PC-9 (cell line): ENCODE measurements around the gene KDM4B. TPM values are rescaled to one million over a fixed set of nuclear protein-coding genes. Genes with fewer than 3 reads are reported as not detected.

Experiments used
- BruUV-seq: library from RNA; stranded (reverse); fragments of 400-500 nt; replicated peaks from 2 replicates; lab custom pipeline; 2021; lab: Mats Ljungman, UMichigan
- CTCF ChIA-PET: fragments of 300-600 bp; sonication (Branson Sonifier 250); formaldehyde crosslinking; loops from one replicate; lab custom pipeline; 2022; ENCODE audit warnings: antibody characterized with exemption; lab: Charles Lee
- POLR2A ChIA-PET: fragments of 300-600 bp; sonication (Branson Sonifier 250); formaldehyde crosslinking; loops from one replicate; lab custom pipeline; 2022; ENCODE audit warnings: antibody characterized with exemption; ENCODE audit not compliant: unreplicated experiment; lab: Charles Lee
- DNase-seq, 2 experiments: peaks; one replicate each; pipeline versions ENCODE4 v3.0.0 to v3.0.0-alpha.2; 2015 to 2022; ENCODE audit warnings: mixed read lengths in 1 of 2
- H2AFZ ChIP-seq: fragments of 200-600 bp; sonication (generic); 2 replicates; pipeline ENCODE4 v1.8.1; 2017; ENCODE audit warnings: antibody characterized with exemption
- H3F3A ChIP-seq: fragments of 200-600 bp; sonication (generic); 2 replicates; pipeline ENCODE4 v1.8.1; 2017; ENCODE audit warnings: antibody characterized with exemption, mild to moderate bottlenecking, low read depth; ENCODE audit not compliant: insufficient read depth
- H3K27ac ChIP-seq: fragments of 200-600 bp; sonication (generic); 2 replicates; pipeline ENCODE4 v1.6.1; 2016; ENCODE audit warnings: mixed run types
- H3K27me3 ChIP-seq: fragments of 200-600 bp; sonication (generic); 2 replicates; pipeline ENCODE4 v1.6.1; 2016; ENCODE audit warnings: low read depth, mixed run types; ENCODE audit not compliant: insufficient read depth
- H3K36me3 ChIP-seq: fragments of 200-600 bp; sonication (generic); 2 replicates; pipeline ENCODE4 v1.6.1; 2016; ENCODE audit warnings: low read depth, mixed run types
- H3K4me1 ChIP-seq: fragments of 200-600 bp; sonication (generic); replicated peaks from 2 replicates; pipeline ENCODE4 v1.6.1; 2016; ENCODE audit warnings: mixed run types; ENCODE audit not compliant: insufficient read depth
- H3K4me2 ChIP-seq: fragments of 200-600 bp; sonication (generic); 2 replicates; pipeline ENCODE4 v1.6.1; 2017; ENCODE audit warnings: mixed run types
- H3K4me3 ChIP-seq: fragments of 200-600 bp; sonication (generic); 2 replicates; pipeline ENCODE4 v1.6.1; 2016; ENCODE audit warnings: mixed run types
- H3K79me2 ChIP-seq: fragments of 200-600 bp; sonication (generic); 2 replicates; pipeline ENCODE4 v1.6.1; 2017; ENCODE audit warnings: low read depth, mixed run types
- H3K9me2 ChIP-seq: fragments of 200-600 bp; sonication (generic); 2 replicates; pipeline ENCODE4 v1.8.1; 2017; ENCODE audit warnings: mild to moderate bottlenecking; ENCODE audit not compliant: insufficient read depth
- H3K9me3 ChIP-seq: fragments of 200-600 bp; sonication (generic); 2 replicates; pipeline ENCODE4 v1.8.1; 2016; ENCODE audit warnings: low read depth; ENCODE audit not compliant: insufficient read depth
- H4K20me1 ChIP-seq: fragments of 200-600 bp; sonication (generic); 2 replicates; pipeline ENCODE4 v1.8.1; 2017; ENCODE audit not compliant: insufficient read depth
- CTCF ChIP-seq: fragments of 200-600 bp; sonication (generic); conservative IDR thresholded peaks from 2 replicates; pipeline ENCODE4 v1.6.1; 2017; ENCODE audit warnings: mixed run types, antibody characterized with exemption, mild to moderate bottlenecking, moderate library complexity
- EZH2 ChIP-seq: fragments of 200-600 bp; sonication (generic); IDR thresholded peaks from 2 replicates; pipeline ENCODE4 v1.8.0; 2017; ENCODE audit warnings: antibody characterized with exemption, low read depth
- intact Hi-C: fragments of 100-400 bp; cut with micrococcal nuclease; formaldehyde crosslinking; loops from one replicate; pipeline ENCODE4 v1.10.0; 2022; ENCODE audit not compliant: unreplicated experiment
- total RNA-seq: library from RNA; stranded (reverse); gene quantifications from 2 replicates; pipeline ENCODE4 v1.2.3, GENCODE V29; 2021

The KDM4B gene
- total RNA-seq, 1 experiment from 2014 or later = 19.5 TPM

GRCh38 chr19:5189318-5189607 lies 220.3 kb downstream of the KDM4B start:
- Histone ChIP-seq H3K9me3 (no peaks in the 10 kb centered on the region), H3K27me3 (no peaks in the 10 kb centered on the region), H3K9me2 (no peaks in the 10 kb centered on the region), H3K4me1 (no peaks in the 10 kb centered on the region), H3K4me2 (no peak overlapping the region), H2AFZ (no peak overlapping the region), H3K27ac (no peak overlapping the region), H3F3A (no peaks in the 10 kb centered on the region), H4K20me1 (no peaks in the 10 kb centered on the region), H3K36me3 (no peaks in the 10 kb centered on the region), H3K4me3 (no peak overlapping the region), H3K79me2 (no peaks in the 10 kb centered on the region)
- POLR2A ChIA-PET = no interaction called here
- no peak for DNase-seq
- intact Hi-C loops = no loop called here
- TF ChIP-seq EZH2 (no peak), CTCF (no peak)
- CTCF ChIA-PET = no interaction called here
- BruUV-seq = no TSS peak

DNA sequence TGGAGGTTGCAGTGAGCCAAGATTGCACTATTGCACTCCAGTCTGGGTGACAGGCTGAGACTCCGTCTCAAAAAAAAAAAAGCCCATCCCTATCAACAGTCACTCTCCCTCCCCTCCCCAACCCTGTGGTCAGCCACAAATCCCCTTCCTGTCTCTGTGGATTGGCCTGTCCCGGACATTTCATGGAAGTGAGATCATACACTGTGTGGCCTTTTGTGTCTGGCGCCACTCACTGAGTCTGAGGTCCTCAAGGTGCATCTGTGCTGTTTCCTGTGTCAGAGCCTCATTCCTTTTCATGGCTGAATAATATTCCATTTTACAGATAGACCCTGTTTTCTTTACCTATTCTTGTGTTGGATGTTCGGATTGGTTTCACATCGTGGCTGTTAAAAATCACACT lies 222.2 kb downstream of the KDM4B start:
- CTCF ChIA-PET = no interaction called here
- intact Hi-C loops = no loop called here
- H3K36me3 ChIP-seq = no peaks in the 10 kb centered on the region

DNA sequence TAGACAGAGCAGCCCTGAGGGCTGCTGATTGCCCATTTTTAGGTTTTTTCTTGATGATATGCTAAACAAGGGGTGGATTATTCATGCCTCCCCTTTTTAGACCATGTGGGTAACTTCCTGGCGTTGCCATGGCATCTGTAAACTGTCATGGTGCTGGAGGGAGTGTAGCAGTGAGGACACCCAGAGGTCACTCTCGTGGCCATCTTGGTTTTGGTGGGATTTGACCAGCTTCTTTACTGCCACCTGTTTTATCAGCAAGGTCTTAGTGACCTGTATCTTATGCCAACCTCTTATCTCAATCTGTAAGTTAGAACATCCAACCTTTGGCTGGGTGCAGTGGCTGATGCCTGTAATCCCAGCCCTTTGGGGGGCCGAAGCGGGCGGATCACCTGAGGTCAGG lies 223.7 kb downstream of the KDM4B start:
- Histone ChIP-seq H3K9me2 (no peaks in the 10 kb centered on the region), H3K36me3 (no peaks in the 10 kb centered on the region), H3K27ac (no peak overlapping the region), H3F3A (no peaks in the 10 kb centered on the region), H3K4me2 (no peak overlapping the region), H3K9me3 (no peaks in the 10 kb centered on the region), H3K4me3 (no peak overlapping the region), H3K27me3 (no peaks in the 10 kb centered on the region), H2AFZ (no peak overlapping the region), H4K20me1 (no peaks in the 10 kb centered on the region), H3K79me2 (no peaks in the 10 kb centered on the region), H3K4me1 (no peaks in the 10 kb centered on the region)
- CTCF ChIA-PET = no interaction called here
- TF ChIP-seq EZH2 (no peak), CTCF (no peak)
- intact Hi-C loops = no loop called here
- POLR2A ChIA-PET = no interaction called here
- DNase-seq = no peak
- BruUV-seq = no TSS peak

More for the DNA sequence above, 222.2 kb downstream of the KDM4B start:
- H3K4me1 ChIP-seq = no peaks in the 10 kb centered on the region
- no peak overlapping the region for H3K4me2 ChIP-seq
- no TSS peak for BruUV-seq
- no peak overlapping the region for H3K4me3 ChIP-seq
- DNase-seq = peak in 1 of 2 experiments; percentile 37
- POLR2A ChIA-PET = no interaction called here
- no peak overlapping the region for H2AFZ ChIP-seq
- no peak overlapping the region for H3K27ac ChIP-seq
- H3K9me3 ChIP-seq = no peaks in the 10 kb centered on the region
- TF ChIP-seq EZH2 = no peak
- no peak for TF ChIP-seq CTCF
- no peaks in the 10 kb centered on the region for H3F3A ChIP-seq
- H3K79me2 ChIP-seq = no peaks in the 10 kb centered on the region
- no peaks in the 10 kb centered on the region for H4K20me1 ChIP-seq
- H3K9me2 ChIP-seq = no peaks in the 10 kb centered on the region
- H3K27me3 ChIP-seq = no peaks in the 10 kb centered on the region
